HepG2 (cell line): ENCODE data around the gene PHKB. TPM values are rescaled to one million over a fixed set of nuclear protein-coding genes. Genes with fewer than 3 reads are reported as not detected.

Source experiments
- ATF7 ChIP-seq, 2 experiments: fragments of 450-650 bp in 1 of 2; sonication (generic) in 1 of 2; formaldehyde crosslinking in 1 of 2; IDR thresholded peaks; 2 replicates each; pipeline versions ENCODE4 v1.4.0 to v1.6.1; 2016 to 2020; ENCODE audit warnings: antibody characterized with exemption in 1 of 2, mild to moderate bottlenecking in 1 of 2, missing genetic modification reagents in 1 of 2
- HOXA7 ChIP-seq: sonication (generic); formaldehyde crosslinking; IDR thresholded peaks from 2 replicates; pipeline ENCODE4 v1.8.1; 2022; ENCODE audit warnings: mild to moderate bottlenecking, missing genetic modification reagents, moderate library complexity
- IRF9 ChIP-seq: sonication (generic); formaldehyde crosslinking; IDR thresholded peaks from 2 replicates; pipeline ENCODE4 v1.8.0; 2022; ENCODE audit warnings: missing genetic modification reagents, mild to moderate bottlenecking, borderline replicate concordance
- KMT2B ChIP-seq: IDR thresholded peaks from 2 replicates; pipeline ENCODE4 v1.6.1; 2016; ENCODE audit warnings: missing genetic modification reagents, missing compliant biosample characterization
- NFRKB ChIP-seq: fragments of 450-650 bp; IDR thresholded peaks from 2 replicates; pipeline ENCODE4 v1.6.1; 2017
- RFX1 ChIP-seq: fragments of 450-650 bp; IDR thresholded peaks from 2 replicates; pipeline ENCODE4 v1.6.1; 2017
- RNF2 ChIP-seq: fragments of 450-650 bp; conservative IDR thresholded peaks from 2 replicates; pipeline ENCODE4 v1.6.1; 2016; ENCODE audit warnings: low read depth
- WIZ ChIP-seq: sonication (generic); formaldehyde crosslinking; IDR thresholded peaks from 2 replicates; pipeline ENCODE4 v1.5.1; 2020; ENCODE audit warnings: mild to moderate bottlenecking, missing genetic modification reagents
- ZFP36L2 ChIP-seq: sonication (generic); formaldehyde crosslinking; IDR thresholded peaks from 2 replicates; pipeline ENCODE4 v1.4.0; 2020; ENCODE audit warnings: missing genetic modification reagents
- ZMYM3 ChIP-seq: sonication (generic); formaldehyde crosslinking; IDR thresholded peaks from 2 replicates; pipeline ENCODE4 v1.5.1; 2020; ENCODE audit warnings: mild to moderate bottlenecking, missing genetic modification reagents
- ZNF143 ChIP-seq: sonication (generic); formaldehyde crosslinking; IDR thresholded peaks from 2 replicates; pipeline ENCODE4 v1.4.0; 2020; ENCODE audit warnings: missing genetic modification reagents
- ZNF282 ChIP-seq: fragments of 450-650 bp; IDR thresholded peaks from 2 replicates; pipeline ENCODE4 v1.6.1; 2018; ENCODE audit not compliant: partially characterized antibody
- polyA plus RNA-seq, 8 experiments: library from polyadenylated mRNA; depleted of rRNA in 3 of 8; stranded (reverse) in 7 of 8; unstranded in 1 of 8; fragments of >200 nt; fragmentation: Illumina TruSeq in 4 of 8; extraction: Trizol in 4 of 8; gene quantifications; 2 replicates each; pipeline versions ENCODE4 v1.2.1 to v1.2.3, GENCODE V29; 2011 to 2016; ENCODE audit warnings: low read depth in 4 of 8, missing spikeins in 1 of 8, mixed read lengths in 1 of 8; ENCODE audit not compliant: insufficient read depth in 1 of 8
- total RNA-seq, 5 experiments: library from RNA; depleted of rRNA; stranded (reverse); fragments of >200 nt; fragmentation: Illumina TruSeq; extraction: Trizol; gene quantifications; 2 replicates each; pipeline ENCODE4 v1.2.3, GENCODE V29; 2016; ENCODE audit warnings: low read depth in 1 of 5
- TF ChIP-seq, protein P1 (sequence below): sonication (generic); formaldehyde crosslinking; IDR thresholded peaks from 2 replicates; pipeline ENCODE4 v1.5.0; 2020; ENCODE audit warnings: mild to moderate bottlenecking, missing genetic modification reagents
- TF ChIP-seq, protein P2 (sequence below), 2 experiments: sonication (generic) in 1 of 2; formaldehyde crosslinking in 1 of 2; IDR thresholded peaks; 2 replicates each; pipeline versions ENCODE4 v1.6.1 to v1.9.0; 2014 to 2022; ENCODE audit warnings: antibody characterized with exemption in 1 of 2, borderline replicate concordance in 1 of 2, inconsistent platforms in 1 of 2, low read depth in 1 of 2, missing genetic modification reagents in 1 of 2

PHKB gene
- total and polyA plus RNA-seq, 2 of the 13 experiments (the other 11 are each of a cell fraction or from before 2014, with no cell fraction given), result 66.0 to 80.8 TPM

- no peak for TF ChIP-seq ATF7 (IDR thresholded peaks at IDR 0.05)
- peak; percentile 35; the same call in 1 of the 2 replicates for TF ChIP-seq ATF7 (CRISPR knock-in tag; IDR thresholded peaks at IDR 0.05)
- TF ChIP-seq WIZ, result peak; percentile 82
- no peak for TF ChIP-seq NFRKB
- no peak for TF ChIP-seq ZFP36L2 (CRISPR knock-in tag)
- TF ChIP-seq ZNF282, result no peak
- TF ChIP-seq ZMYM3, result peak; percentile 82
- peak; percentile 38; the same call in 1 of the 2 replicates for TF ChIP-seq ZNF143
- no peak for TF ChIP-seq RNF2
- TF ChIP-seq HOXA7 (CRISPR knock-in tag), result no peak
- TF ChIP-seq, protein P1, sequence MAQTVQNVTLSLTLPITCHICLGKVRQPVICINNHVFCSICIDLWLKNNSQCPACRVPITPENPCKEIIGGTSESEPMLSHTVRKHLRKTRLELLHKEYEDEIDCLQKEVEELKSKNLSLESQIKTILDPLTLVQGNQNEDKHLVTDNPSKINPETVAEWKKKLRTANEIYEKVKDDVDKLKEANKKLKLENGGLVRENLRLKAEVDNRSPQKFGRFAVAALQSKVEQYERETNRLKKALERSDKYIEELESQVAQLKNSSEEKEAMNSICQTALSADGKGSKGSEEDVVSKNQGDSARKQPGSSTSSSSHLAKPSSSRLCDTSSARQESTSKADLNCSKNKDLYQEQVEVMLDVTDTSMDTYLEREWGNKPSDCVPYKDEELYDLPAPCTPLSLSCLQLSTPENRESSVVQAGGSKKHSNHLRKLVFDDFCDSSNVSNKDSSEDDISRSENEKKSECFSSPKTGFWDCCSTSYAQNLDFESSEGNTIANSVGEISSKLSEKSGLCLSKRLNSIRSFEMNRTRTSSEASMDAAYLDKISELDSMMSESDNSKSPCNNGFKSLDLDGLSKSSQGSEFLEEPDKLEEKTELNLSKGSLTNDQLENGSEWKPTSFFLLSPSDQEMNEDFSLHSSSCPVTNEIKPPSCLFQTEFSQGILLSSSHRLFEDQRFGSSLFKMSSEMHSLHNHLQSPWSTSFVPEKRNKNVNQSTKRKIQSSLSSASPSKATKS (CRISPR knock-in tag), result no peak
- no peak for TF ChIP-seq IRF9 (CRISPR knock-in tag)
- no peak for TF ChIP-seq RFX1
- TF ChIP-seq, protein P2, sequence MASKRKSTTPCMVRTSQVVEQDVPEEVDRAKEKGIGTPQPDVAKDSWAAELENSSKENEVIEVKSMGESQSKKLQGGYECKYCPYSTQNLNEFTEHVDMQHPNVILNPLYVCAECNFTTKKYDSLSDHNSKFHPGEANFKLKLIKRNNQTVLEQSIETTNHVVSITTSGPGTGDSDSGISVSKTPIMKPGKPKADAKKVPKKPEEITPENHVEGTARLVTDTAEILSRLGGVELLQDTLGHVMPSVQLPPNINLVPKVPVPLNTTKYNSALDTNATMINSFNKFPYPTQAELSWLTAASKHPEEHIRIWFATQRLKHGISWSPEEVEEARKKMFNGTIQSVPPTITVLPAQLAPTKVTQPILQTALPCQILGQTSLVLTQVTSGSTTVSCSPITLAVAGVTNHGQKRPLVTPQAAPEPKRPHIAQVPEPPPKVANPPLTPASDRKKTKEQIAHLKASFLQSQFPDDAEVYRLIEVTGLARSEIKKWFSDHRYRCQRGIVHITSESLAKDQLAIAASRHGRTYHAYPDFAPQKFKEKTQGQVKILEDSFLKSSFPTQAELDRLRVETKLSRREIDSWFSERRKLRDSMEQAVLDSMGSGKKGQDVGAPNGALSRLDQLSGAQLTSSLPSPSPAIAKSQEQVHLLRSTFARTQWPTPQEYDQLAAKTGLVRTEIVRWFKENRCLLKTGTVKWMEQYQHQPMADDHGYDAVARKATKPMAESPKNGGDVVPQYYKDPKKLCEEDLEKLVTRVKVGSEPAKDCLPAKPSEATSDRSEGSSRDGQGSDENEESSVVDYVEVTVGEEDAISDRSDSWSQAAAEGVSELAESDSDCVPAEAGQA (IDR thresholded peaks at IDR 0.05; ENCODE audit: low read depth), result peak; percentile 58; the same call in 1 of the 2 replicates
- TF ChIP-seq, protein P2 (CRISPR knock-in tag; IDR thresholded peaks at IDR 0.05; ENCODE audit: borderline replicate concordance), result no peak
- no peak for TF ChIP-seq KMT2B (CRISPR knock-in tag)
Observed at GRCh38 chr16:47538472-47538871, 77.3 kb downstream of the PHKB start (continued).
